Measurements from ENCODE around the gene KAT6B. TPM values are rescaled to one million over a fixed set of nuclear protein-coding genes. Genes with fewer than 3 reads are reported as not detected.
A peak's percentile ranks its signal among the peaks of the same experiment; 100 is the strongest.
"Not testable (repeated sequence)": the region's sequence is repeated elsewhere in the genome, so short reads cannot be mapped to it uniquely, and the experiment has no call there.

Gene KAT6B
- total RNA-seq, 2 donors from 2014 or later = 19.4 to 27.1 TPM

GRCh38 chr10:75049316-75050148, 223.1 kb downstream of the KAT6B start:
- Mint-ChIP-seq H3K9me3 (no peaks in the 10 kb centered on the region), H3K36me3 (peaks cover under 1% of the 10 kb centered on the region in 2 donors), H3K27ac (peak overlapping the region in 1 of 2 donors; percentile 18)
- ATAC-seq (no peak), DNase-seq (ENCODE audit: low spot score in 2 of 2) (peak in 1 of 2 donors; percentile 25)

- H3K27ac Mint-ChIP-seq = peak overlapping the region in 1 of 2 donors; percentile 45
- ATAC-seq (no peak), DNase-seq (ENCODE audit: low spot score in 2 of 2) (no peak)
- H3K36me3 Mint-ChIP-seq = no peaks in the 10 kb centered on the region
- no peaks in the 10 kb centered on the region for H3K9me3 Mint-ChIP-seq
Measured at GRCh38 chr10:75050149-75050919, 223.9 kb downstream of the KAT6B start.

DNA sequence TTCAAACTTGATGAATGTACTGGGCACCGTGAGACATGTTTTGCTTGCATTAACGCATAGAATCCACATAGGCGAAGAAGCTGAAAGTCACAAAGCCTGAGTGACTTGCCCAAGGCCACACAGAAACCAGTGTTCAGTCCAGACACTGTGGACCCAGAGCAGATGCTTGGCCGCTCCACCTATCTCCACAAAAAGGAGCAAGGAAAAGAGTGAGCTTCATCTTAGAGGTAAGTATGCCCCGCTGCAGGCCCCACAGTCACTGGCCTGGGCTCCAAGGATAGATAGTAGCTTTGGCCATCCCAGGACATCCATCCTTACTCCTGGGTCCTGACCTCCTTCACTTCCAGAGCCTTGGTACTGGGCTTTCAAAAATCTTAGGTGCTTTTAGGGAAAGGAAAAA, 224.9 kb downstream of the KAT6B start:
- Mint-ChIP-seq H3K36me3 (no peaks in the 10 kb centered on the region), H3K27ac (peak overlapping the region in 1 of 2 donors; percentile 45), H3K9me3 (no peaks in the 10 kb centered on the region)
- ATAC-seq (no peak), DNase-seq (ENCODE audit: low spot score in 2 of 2) (no peak)

DNA sequence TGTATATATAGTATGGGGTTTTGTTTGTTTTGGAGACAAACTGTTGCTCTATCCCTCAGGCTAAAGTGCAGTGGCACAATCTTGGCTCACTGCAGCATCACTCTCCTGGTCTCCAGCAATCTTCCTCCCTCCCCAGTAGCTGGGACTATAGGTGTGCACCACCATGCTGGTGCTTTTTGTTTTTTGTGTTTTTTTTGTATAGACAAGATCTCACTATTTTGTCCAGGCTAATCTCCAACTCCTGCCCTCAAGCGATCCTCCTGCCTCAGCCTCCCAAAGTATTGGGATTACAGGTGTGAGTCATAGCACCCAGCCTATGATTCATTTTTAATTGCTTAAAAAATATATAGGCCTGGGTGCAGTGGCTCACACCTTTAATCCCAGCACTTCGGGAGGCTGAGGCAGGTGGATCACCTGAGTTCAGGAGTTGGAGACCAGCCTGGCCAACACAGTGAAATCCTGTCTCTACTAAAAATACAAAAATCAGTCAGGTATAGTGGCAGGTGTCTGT, 229.6 kb downstream of the KAT6B start:
- not testable (repeated sequence) for ATAC-seq; DNase-seq (ENCODE audit: low spot score in 2 of 2); H3K27ac Mint-ChIP-seq; H3K9me3 Mint-ChIP-seq; H3K36me3 Mint-ChIP-seq

DNA sequence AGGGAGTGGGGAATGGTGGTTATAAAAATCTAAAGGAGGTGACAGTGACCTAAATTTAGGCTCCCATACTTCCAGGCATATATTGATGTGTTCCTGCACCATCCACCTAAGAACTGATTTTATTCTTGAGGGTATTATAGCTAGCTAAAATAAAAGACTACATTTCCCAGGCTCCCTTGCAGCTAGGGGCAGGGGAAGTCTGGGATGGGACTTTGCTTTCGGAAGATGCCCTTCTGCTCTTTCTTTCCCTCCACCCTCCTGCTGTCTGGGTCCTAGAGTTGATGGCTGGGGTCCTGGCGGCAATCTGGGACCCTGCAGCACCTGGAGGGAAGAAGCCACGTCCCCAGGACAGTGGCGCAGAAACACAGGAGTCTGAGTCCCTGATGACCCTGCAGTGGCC, 231.3 kb downstream of the KAT6B start:
- ATAC-seq = no peak
- H3K9me3 Mint-ChIP-seq = no peaks in the 10 kb centered on the region
- no peak for DNase-seq (ENCODE audit: low spot score in 2 of 2)
- no peaks in the 10 kb centered on the region for H3K36me3 Mint-ChIP-seq
- H3K27ac Mint-ChIP-seq = no peak overlapping the region

DNA sequence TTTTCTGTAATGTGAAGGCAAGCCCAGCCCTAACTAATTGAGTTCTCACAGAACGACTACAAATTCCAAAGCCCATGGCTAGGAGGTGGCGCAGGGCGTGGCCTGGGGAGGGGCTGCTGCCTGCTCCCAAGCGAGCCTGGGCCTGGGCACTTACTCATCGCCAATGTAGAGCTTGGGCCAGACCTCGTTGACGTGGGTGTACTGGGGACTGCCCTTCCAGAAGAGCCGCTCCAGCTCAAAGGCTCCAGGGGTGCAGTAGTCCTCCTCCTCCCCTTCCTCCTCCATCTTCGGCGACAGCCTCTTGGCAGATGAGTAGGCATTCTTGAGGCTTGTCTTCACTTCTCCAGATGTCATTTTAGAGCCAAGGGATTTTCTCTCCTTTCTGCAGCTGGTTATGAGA, 231.8 kb downstream of the KAT6B start:
- no peak for DNase-seq (ENCODE audit: low spot score in 2 of 2)
- Mint-ChIP-seq H3K36me3 (no peaks in the 10 kb centered on the region), H3K27ac (no peak overlapping the region), H3K9me3 (no peaks in the 10 kb centered on the region)
- ATAC-seq = no peak

GRCh38 chr10:75061709-75062505, 235.5 kb downstream of the KAT6B start:
- DNase-seq (ENCODE audit: low spot score in 2 of 2) (no peak), ATAC-seq (no peak)
- H3K27ac Mint-ChIP-seq = peak overlapping the region in 1 of 2 donors; percentile 29
- no peaks in the 10 kb centered on the region for H3K9me3 Mint-ChIP-seq
- H3K36me3 Mint-ChIP-seq = no peaks in the 10 kb centered on the region

DNA sequence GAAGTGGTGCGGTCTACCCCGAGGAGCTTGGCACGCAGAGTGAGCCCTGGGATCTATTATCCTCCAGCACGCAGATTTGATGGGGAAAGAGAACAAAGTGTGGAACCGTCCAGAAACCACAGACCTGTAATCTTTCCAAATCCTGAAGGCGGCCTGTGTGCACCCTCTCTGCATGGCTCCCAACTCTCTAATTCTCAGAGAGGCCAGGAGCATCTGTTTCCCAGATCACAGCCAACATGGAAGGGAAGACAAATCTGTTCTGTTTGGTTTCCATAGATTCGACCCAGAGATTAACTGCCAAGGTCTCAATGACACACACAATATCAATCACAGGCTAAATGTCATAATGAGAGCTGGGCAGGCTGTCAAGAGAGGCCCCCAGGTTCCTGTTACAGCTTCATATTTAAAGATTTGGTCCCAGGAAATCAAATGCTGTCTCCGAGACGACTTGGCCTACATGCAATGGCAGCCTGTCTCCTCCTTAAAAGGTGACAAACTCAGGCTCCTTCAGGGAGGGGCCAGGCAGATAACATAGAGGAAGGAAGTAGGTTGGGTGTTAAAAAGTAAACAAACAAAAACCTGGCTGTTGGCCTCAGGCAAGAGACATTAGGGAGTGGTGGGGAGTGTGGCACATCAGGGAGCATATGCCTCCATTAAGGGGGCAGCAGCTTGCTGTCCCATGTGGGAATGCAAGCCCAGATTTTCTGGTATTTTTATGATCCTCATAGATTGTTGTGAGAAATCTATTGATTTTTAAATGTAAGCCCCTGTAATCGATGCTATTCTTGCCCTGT, 236.3 kb downstream of the KAT6B start:
- Mint-ChIP-seq H3K27ac (peak overlapping the region in 1 of 2 donors; percentile 29), H3K36me3 (no peaks in the 10 kb centered on the region), H3K9me3 (no peaks in the 10 kb centered on the region)
- ATAC-seq (no peak), DNase-seq (ENCODE audit: low spot score in 2 of 2) (no peak)

DNA sequence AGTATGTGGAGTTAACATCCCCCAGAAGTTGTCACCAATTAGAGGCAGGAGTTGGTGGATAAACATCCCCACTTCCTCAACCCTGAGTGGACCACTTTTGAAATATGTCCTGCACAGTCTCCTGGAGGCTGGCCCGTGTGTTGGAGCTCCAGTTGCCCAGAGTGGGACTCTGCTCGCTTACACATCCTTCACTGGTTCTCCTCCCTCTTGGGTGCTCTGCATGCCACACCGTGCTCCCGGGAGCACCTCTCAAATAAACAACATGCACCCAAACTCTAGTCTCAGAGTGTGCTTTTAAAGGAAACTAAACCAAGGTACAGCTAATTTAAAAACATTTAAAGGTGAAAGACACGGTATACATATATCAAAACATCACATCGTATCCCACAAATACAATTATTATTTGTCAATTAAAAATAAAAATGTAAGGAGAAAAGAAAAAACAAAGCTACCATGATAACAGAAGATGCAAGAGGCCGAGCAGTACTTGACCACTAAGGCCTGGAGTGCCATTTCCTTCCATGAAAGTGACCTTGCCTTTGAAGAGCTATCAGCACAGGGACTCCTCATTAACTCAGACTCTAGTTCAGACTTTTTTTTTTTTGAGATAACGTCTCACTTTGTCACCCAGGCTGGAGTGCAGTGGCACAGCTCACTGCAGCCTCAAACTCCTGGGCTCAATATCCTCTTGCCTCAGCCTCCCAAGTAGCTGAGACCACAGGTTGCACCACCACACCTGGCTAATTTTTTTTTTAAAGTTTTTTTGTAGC, 237.2 kb downstream of the KAT6B start:
- DNase-seq (ENCODE audit: low spot score in 2 of 2) = no peak
- no peak for ATAC-seq
- no peak overlapping the region for H3K27ac Mint-ChIP-seq
- no peaks in the 10 kb centered on the region for H3K36me3 Mint-ChIP-seq
- no peaks in the 10 kb centered on the region for H3K9me3 Mint-ChIP-seq

- no peak overlapping the region for H3K27ac Mint-ChIP-seq
- H3K36me3 Mint-ChIP-seq = no peaks in the 10 kb centered on the region
- ATAC-seq = no peak
- H3K9me3 Mint-ChIP-seq = no peaks in the 10 kb centered on the region
- DNase-seq (ENCODE audit: low spot score in 2 of 2) = no peak
Measured at GRCh38 chr10:75065076-75065475, 238.7 kb downstream of the KAT6B start.

GRCh38 chr10:75066271-75066670, 239.9 kb downstream of the KAT6B start:
- Mint-ChIP-seq H3K9me3 (no peaks in the 10 kb centered on the region), H3K27ac (no peak overlapping the region), H3K36me3 (no peaks in the 10 kb centered on the region)
- no peak for ATAC-seq
- no peak for DNase-seq (ENCODE audit: low spot score in 2 of 2)

- DNase-seq (ENCODE audit: low spot score in 2 of 2) (no peak), ATAC-seq (no peak)
- Mint-ChIP-seq H3K36me3 (no peaks in the 10 kb centered on the region), H3K9me3 (no peaks in the 10 kb centered on the region), H3K27ac (no peak overlapping the region)
Measured at GRCh38 chr10:75067272-75067671, 240.9 kb downstream of the KAT6B start.

DNA sequence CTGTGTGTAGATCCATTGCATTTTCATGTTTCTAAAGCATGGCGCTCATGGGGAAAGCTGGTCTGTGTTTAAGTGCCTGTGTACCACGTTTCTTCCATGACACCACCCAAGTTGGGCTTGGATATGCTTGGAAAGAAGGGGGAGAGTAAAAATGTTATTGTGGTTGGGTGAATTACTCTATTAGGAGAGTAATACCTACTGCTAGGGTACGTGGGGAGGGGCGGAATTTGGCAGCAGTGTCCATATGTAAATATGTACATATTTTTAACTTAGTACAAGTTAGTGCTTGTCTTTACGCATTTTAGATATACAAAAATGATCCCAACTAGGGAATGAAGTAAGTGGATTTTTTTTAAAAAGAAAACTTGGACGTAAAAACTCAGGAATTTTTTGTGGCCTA, 242.1 kb downstream of the KAT6B start:
- Mint-ChIP-seq H3K27ac (no peak overlapping the region), H3K9me3 (no peaks in the 10 kb centered on the region), H3K36me3 (no peaks in the 10 kb centered on the region)
- ATAC-seq (no peak), DNase-seq (ENCODE audit: low spot score in 2 of 2) (no peak)

GRCh38 chr10:75070476-75070875, 244.1 kb downstream of the KAT6B start:
- H3K27ac Mint-ChIP-seq = peak overlapping the region; percentile 23 to 70
- H3K9me3 Mint-ChIP-seq = no peaks in the 10 kb centered on the region
- no peaks in the 10 kb centered on the region for H3K36me3 Mint-ChIP-seq
- no peak for DNase-seq (ENCODE audit: low spot score in 2 of 2)
- ATAC-seq = no peak

DNA sequence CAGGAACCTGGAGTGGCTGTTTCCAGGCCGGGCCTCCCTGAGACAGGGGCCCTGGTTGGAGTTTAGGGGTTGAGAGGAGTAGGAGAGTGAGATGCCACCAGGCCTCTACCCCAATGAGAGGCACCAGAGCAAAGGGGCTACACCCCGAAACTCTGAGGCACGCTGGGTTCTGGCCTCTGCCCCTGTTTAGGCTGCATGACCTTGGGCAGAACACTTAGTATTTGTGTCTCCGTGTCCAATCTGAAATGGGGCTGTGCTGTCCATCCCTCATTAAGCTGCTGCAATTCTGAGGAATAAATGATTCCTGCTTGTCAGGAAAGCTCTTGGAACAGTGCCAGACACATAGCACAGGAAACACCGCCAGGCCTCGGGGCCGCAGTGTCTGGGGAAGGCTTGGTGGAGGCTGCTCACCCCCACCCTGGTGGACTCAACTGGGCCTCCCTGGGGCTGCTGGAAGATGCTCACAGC, 244.6 kb downstream of the KAT6B start:
- no peaks in the 10 kb centered on the region for H3K9me3 Mint-ChIP-seq
- no peaks in the 10 kb centered on the region for H3K36me3 Mint-ChIP-seq
- no peak for ATAC-seq
- DNase-seq (ENCODE audit: low spot score in 2 of 2) = no peak
- peak overlapping the region in 1 of 2 donors; percentile 70 for H3K27ac Mint-ChIP-seq
